Measurements from ENCODE around the gene TRA2B. TPM values are rescaled to one million over a fixed set of nuclear protein-coding genes. Genes with fewer than 3 reads are reported as not detected.

TRA2B gene
- total RNA-seq, 1 experiment from 2014 or later = 172 TPM

GRCh38 chr3:185928496-185928895 lies 9.3 kb downstream of the TRA2B start:
- H3K4me2 ChIP-seq (ENCODE audit: low read length) = no peak overlapping the region
- H3K4me3 ChIP-seq (replicated peaks in 1 of 2; ENCODE audit: low read depth in 1 of 2, low read length in 2 of 2) = no peak overlapping the region
- H3K27me3 ChIP-seq (ENCODE audit: insufficient read depth, low read length) = no peaks in the 10 kb centered on the region
- H3K27ac ChIP-seq (ENCODE audit: low read depth, low read length) = no peak overlapping the region
- no peaks in the 10 kb centered on the region for H3K9me3 ChIP-seq (ENCODE audit: control insufficient read depth in 1 of 2, insufficient read depth in 1 of 2, low read depth in 1 of 2, low read length in 2 of 2)
- H3K9me2 ChIP-seq (ENCODE audit: insufficient read depth) = no peaks in the 10 kb centered on the region
- H4K20me1 ChIP-seq (ENCODE audit: insufficient read depth) = peaks cover 99% of the 10 kb centered on the region
- DNase-seq (ENCODE audit: low read depth, low spot score) = no peak
- peaks cover 11 to 39% of the 10 kb centered on the region in 2 experiments; a peak in 3 of 4 replicates for H3K4me1 ChIP-seq (ENCODE audit: control insufficient read depth in 1 of 2, insufficient read depth in 2 of 2, low read length in 2 of 2)
- ChIA-PET POLR2A (no interaction called here), RAD21 (ENCODE audit: low non-redundant PET in 1 of 2, low total read pairs in 2 of 2, uncharacterized antibody in 2 of 2, unreplicated experiment in 2 of 2) (no interaction called here), CTCF (interaction anchor here (1.1 kb wide), 1 partner anchor 15 kb away, joined by 6 read pairs; no protein-coding TSS in a partner anchor)
- peaks cover 45 to 83% of the 10 kb centered on the region in 2 experiments for H3K36me3 ChIP-seq (ENCODE audit: control insufficient read depth in 1 of 2, insufficient read depth in 2 of 2, low read length in 2 of 2)
- ATAC-seq = no peak
- peaks cover 100% of the 10 kb centered on the region for H3K79me2 ChIP-seq (ENCODE audit: insufficient read depth, low read length)
- intact Hi-C loops (cut with micrococcal nuclease) = no loop called here
- H2AFZ ChIP-seq (ENCODE audit: low read depth, low read length, poor library complexity, severe bottlenecking) = no peak overlapping the region
- BruUV-seq (replicated peaks) = no TSS peak
- H3K9ac ChIP-seq (ENCODE audit: low read length) = no peak overlapping the region
- TF ChIP-seq FOSL1 (IDR thresholded peaks at IDR 0.05; ENCODE audit: low read depth) (no peak), POLR2A (IDR thresholded peaks at IDR 0.05; ENCODE audit: borderline replicate concordance, extremely low read depth, insufficient read depth, insufficient read length) (no peak), ZFX (IDR thresholded peaks at IDR 0.05) (no peak), EZH2phosphoT487 (IDR thresholded peaks at IDR 0.05; ENCODE audit: borderline replicate concordance) (no peak), JUND (IDR thresholded peaks at IDR 0.05) (no peak), SIN3A (IDR thresholded peaks at IDR 0.05; ENCODE audit: low read depth) (no peak)

GRCh38 chr3:185927501-185928200 lies 10.2 kb downstream of the TRA2B start:
- TF ChIP-seq EZH2phosphoT487 (IDR thresholded peaks at IDR 0.05; ENCODE audit: borderline replicate concordance) (no peak), YY1 (IDR thresholded peaks at IDR 0.05; ENCODE audit: extremely low read depth, insufficient replicate concordance, low read depth, low read length) (no peak), ZBTB33 (IDR thresholded peaks at IDR 0.05; ENCODE audit: extremely low read depth, insufficient replicate concordance, low read length) (no peak), ATF3 (IDR thresholded peaks at IDR 0.05) (no peak)
- TF ChIP-seq, protein P1, sequence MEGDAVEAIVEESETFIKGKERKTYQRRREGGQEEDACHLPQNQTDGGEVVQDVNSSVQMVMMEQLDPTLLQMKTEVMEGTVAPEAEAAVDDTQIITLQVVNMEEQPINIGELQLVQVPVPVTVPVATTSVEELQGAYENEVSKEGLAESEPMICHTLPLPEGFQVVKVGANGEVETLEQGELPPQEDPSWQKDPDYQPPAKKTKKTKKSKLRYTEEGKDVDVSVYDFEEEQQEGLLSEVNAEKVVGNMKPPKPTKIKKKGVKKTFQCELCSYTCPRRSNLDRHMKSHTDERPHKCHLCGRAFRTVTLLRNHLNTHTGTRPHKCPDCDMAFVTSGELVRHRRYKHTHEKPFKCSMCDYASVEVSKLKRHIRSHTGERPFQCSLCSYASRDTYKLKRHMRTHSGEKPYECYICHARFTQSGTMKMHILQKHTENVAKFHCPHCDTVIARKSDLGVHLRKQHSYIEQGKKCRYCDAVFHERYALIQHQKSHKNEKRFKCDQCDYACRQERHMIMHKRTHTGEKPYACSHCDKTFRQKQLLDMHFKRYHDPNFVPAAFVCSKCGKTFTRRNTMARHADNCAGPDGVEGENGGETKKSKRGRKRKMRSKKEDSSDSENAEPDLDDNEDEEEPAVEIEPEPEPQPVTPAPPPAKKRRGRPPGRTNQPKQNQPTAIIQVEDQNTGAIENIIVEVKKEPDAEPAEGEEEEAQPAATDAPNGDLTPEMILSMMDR (IDR thresholded peaks at IDR 0.05 in 2 of 3, conservative IDR thresholded peaks at IDR 0.05 in 1 of 3; ENCODE audit: borderline replicate concordance in 1 of 3, insufficient read depth in 1 of 3, low read depth in 2 of 3, low read length in 2 of 3) = no peak
- H3K4me1 ChIP-seq (ENCODE audit: control insufficient read depth in 1 of 2, insufficient read depth in 2 of 2, low read length in 2 of 2) = peaks cover 5 to 32% of the 10 kb centered on the region in 2 experiments; a peak in 3 of 4 replicates
- H3K4me2 ChIP-seq (ENCODE audit: low read length) = no peak overlapping the region
- ChIA-PET RAD21 (ENCODE audit: low non-redundant PET in 1 of 2, low total read pairs in 2 of 2, uncharacterized antibody in 2 of 2, unreplicated experiment in 2 of 2) (no interaction called here), POLR2A (interaction anchor here (0.9 to 1.7 kb wide), 3 partner anchors 10 to 15 kb away, joined by 3 to 7 read pairs (median 4); partner anchors contain the start of gene TRA2B), CTCF (interaction anchor here (1.1 kb wide), 1 partner anchor 15 kb away, joined by 5 read pairs; no protein-coding TSS in a partner anchor)
- H3K27me3 ChIP-seq (ENCODE audit: insufficient read depth, low read length) = no peaks in the 10 kb centered on the region
- no peak overlapping the region for H3K4me3 ChIP-seq (replicated peaks in 1 of 2; ENCODE audit: low read depth in 1 of 2, low read length in 2 of 2)
- BruUV-seq (replicated peaks) = no TSS peak
- no peak overlapping the region for H3K9ac ChIP-seq (ENCODE audit: low read length)
- H3K79me2 ChIP-seq (ENCODE audit: insufficient read depth, low read length) = peaks cover 100% of the 10 kb centered on the region
- DNase-seq (ENCODE audit: low read depth, low spot score) = no peak
- ATAC-seq = no peak
- H3K9me2 ChIP-seq (ENCODE audit: insufficient read depth) = no peaks in the 10 kb centered on the region
- no peak overlapping the region for H2AFZ ChIP-seq (ENCODE audit: low read depth, low read length, poor library complexity, severe bottlenecking)
- H3K27ac ChIP-seq (ENCODE audit: low read depth, low read length) = no peak overlapping the region
- intact Hi-C loops (cut with micrococcal nuclease) = no loop called here
- H3K36me3 ChIP-seq (ENCODE audit: control insufficient read depth in 1 of 2, insufficient read depth in 2 of 2, low read length in 2 of 2) = peaks cover 53 to 91% of the 10 kb centered on the region in 2 experiments
- no peaks in the 10 kb centered on the region for H3K9me3 ChIP-seq (ENCODE audit: control insufficient read depth in 1 of 2, insufficient read depth in 1 of 2, low read depth in 1 of 2, low read length in 2 of 2)
- H4K20me1 ChIP-seq (ENCODE audit: insufficient read depth) = peaks cover 96% of the 10 kb centered on the region

All from HCT116 (cell line).